WTC11 (cell line): ENCODE data around the gene NPAS1. TPM values are rescaled to one million over a fixed set of nuclear protein-coding genes. Genes with fewer than 3 reads are reported as not detected.
A peak's percentile ranks its signal among the peaks of the same experiment; 100 is the strongest.

ENCODE experiments used
- ATAC-seq: fragments of 200-7000 bp; cut with Tn5 transposase; 2 replicates; pipeline ENCODE4 v1.10.0; 2021; ENCODE audit warnings: mild to moderate bottlenecking, moderate library complexity
- CTCF ChIA-PET: fragments of 300-600 bp; sonication (Branson Sonifier 250); formaldehyde crosslinking; loops from one replicate; lab custom pipeline; 2021; ENCODE audit warnings: antibody characterized with exemption; lab: Charles Lee
- POLR2A ChIA-PET: fragments of 350-600 bp; sonication (Branson Sonifier 250); formaldehyde crosslinking; loops from one replicate; lab custom pipeline; 2021; ENCODE audit warnings: antibody characterized with exemption; lab: Charles Lee
- DNase-seq: peaks from one replicate; pipeline ENCODE4 v3.0.0; 2021; ENCODE audit warnings: low spot score
- H3K27ac Mint-ChIP-seq: 2 replicates; pipeline ENCODE4 v1.8.0; 2021; ENCODE audit warnings: mixed read lengths
- H3K27me3 Mint-ChIP-seq: 2 replicates; pipeline ENCODE4 v1.8.0; 2021; ENCODE audit warnings: low read depth, mild to moderate bottlenecking, moderate library complexity, mixed read lengths
- H3K36me3 Mint-ChIP-seq: 2 replicates; pipeline ENCODE4 v1.8.0; 2021; ENCODE audit warnings: mixed read lengths
- H3K4me1 Mint-ChIP-seq: 2 replicates; pipeline ENCODE4 v1.8.0; 2022; ENCODE audit warnings: mixed read lengths
- H3K4me3 Mint-ChIP-seq: 2 replicates; pipeline ENCODE4 v1.8.0; 2021; ENCODE audit warnings: mild to moderate bottlenecking, moderate library complexity, mixed read lengths
- H3K9me3 Mint-ChIP-seq: 2 replicates; pipeline ENCODE4 v1.8.0; 2021; ENCODE audit warnings: mixed read lengths
- ATF1 ChIP-seq: sonication (generic); formaldehyde crosslinking; IDR thresholded peaks from 2 replicates; pipeline ENCODE4 v1.8.1; 2023; ENCODE audit warnings: mild to moderate bottlenecking, moderate library complexity, missing genetic modification reagents
- CREB1 ChIP-seq: sonication (generic); formaldehyde crosslinking; IDR thresholded peaks from 2 replicates; pipeline ENCODE4 v1.8.0; 2023; ENCODE audit warnings: mild to moderate bottlenecking, missing genetic modification reagents
- EMX1 ChIP-seq: fragments of 250-450 bp; sonication (Bioruptor Pico); IDR thresholded peaks from 2 replicates; pipeline ENCODE4 v1.8.0; 2021; ENCODE audit warnings: mild to moderate bottlenecking
- ESRRA ChIP-seq: sonication (generic); formaldehyde crosslinking; IDR thresholded peaks from 2 replicates; pipeline ENCODE4 v1.8.1; 2022; ENCODE audit warnings: mild to moderate bottlenecking, missing genetic modification reagents, borderline replicate concordance
- GABPB1 ChIP-seq: sonication (generic); formaldehyde crosslinking; IDR thresholded peaks from 2 replicates; pipeline ENCODE4 v1.8.1; 2023; ENCODE audit warnings: mild to moderate bottlenecking, missing genetic modification reagents
- MXD4 ChIP-seq: fragments of 250-450 bp; sonication (Bioruptor Pico); IDR thresholded peaks from 2 replicates; pipeline ENCODE4 v1.8.0; 2021; ENCODE audit warnings: mild to moderate bottlenecking, moderate library complexity, borderline replicate concordance
- NFATC4 ChIP-seq: fragments of 250-450 bp; sonication (Bioruptor Pico); IDR thresholded peaks from 2 replicates; pipeline ENCODE4 v1.9.0; 2021; ENCODE audit warnings: mild to moderate bottlenecking
- NR3C1 ChIP-seq: sonication (generic); formaldehyde crosslinking; conservative IDR thresholded peaks from 2 replicates; pipeline ENCODE4 v1.8.1; 2023; ENCODE audit warnings: low read depth, mild to moderate bottlenecking, missing genetic modification reagents
- TCF7 ChIP-seq: sonication (generic); formaldehyde crosslinking; IDR thresholded peaks from 2 replicates; pipeline ENCODE4 v1.8.0; 2022; ENCODE audit warnings: mild to moderate bottlenecking, low read depth, missing genetic modification reagents, moderate library complexity
- ZNF121 ChIP-seq: sonication (generic); formaldehyde crosslinking; IDR thresholded peaks from 2 replicates; pipeline ENCODE4 v1.8.0; 2023; ENCODE audit warnings: missing genetic modification reagents
- ZNF263 ChIP-seq: sonication (generic); formaldehyde crosslinking; IDR thresholded peaks from 2 replicates; pipeline ENCODE4 v1.8.1; 2022; ENCODE audit warnings: low read depth, mild to moderate bottlenecking, moderate library complexity, missing genetic modification reagents
- ZNF317 ChIP-seq: sonication (generic); formaldehyde crosslinking; IDR thresholded peaks from 2 replicates; pipeline ENCODE4 v1.8.1; 2023; ENCODE audit warnings: low read depth, mild to moderate bottlenecking, moderate library complexity, missing genetic modification reagents, borderline replicate concordance
- ZNF671 ChIP-seq: fragments of 250-450 bp; sonication (Bioruptor Pico); IDR thresholded peaks from 2 replicates; pipeline ENCODE4 v1.8.0; 2021; ENCODE audit warnings: mild to moderate bottlenecking
- total RNA-seq: library from RNA; stranded (reverse); gene quantifications from 3 replicates; pipeline ENCODE4 v1.2.3, GENCODE V29; 2021
- TF ChIP-seq, protein P1 (sequence below): sonication (generic); formaldehyde crosslinking; IDR thresholded peaks from 2 replicates; pipeline ENCODE4 v1.8.1; 2023; ENCODE audit warnings: mild to moderate bottlenecking, moderate library complexity, missing genetic modification reagents
- TF ChIP-seq, protein P2 (sequence below): sonication (generic); formaldehyde crosslinking; IDR thresholded peaks from 2 replicates; pipeline ENCODE4 v1.8.1; 2023; ENCODE audit warnings: mild to moderate bottlenecking, missing genetic modification reagents
- TF ChIP-seq, protein P3 (sequence below): fragments of 250-450 bp; sonication (Bioruptor Pico); conservative IDR thresholded peaks from 2 replicates; pipeline ENCODE4 v1.9.0; 2021; ENCODE audit warnings: mild to moderate bottlenecking
- TF ChIP-seq, protein P4 (sequence below): fragments of 250-450 bp; sonication (Bioruptor Pico); IDR thresholded peaks from 2 replicates; pipeline ENCODE4 v1.9.0; 2021; ENCODE audit warnings: moderate library complexity, mild to moderate bottlenecking, inconsistent platforms, borderline replicate concordance
- TF ChIP-seq, protein P5 (sequence below): sonication (generic); formaldehyde crosslinking; IDR thresholded peaks from 2 replicates; pipeline ENCODE4 v1.8.1; 2022; ENCODE audit warnings: mild to moderate bottlenecking, moderate library complexity, missing genetic modification reagents

NPAS1 gene
- total RNA-seq, 1 experiment from 2014 or later, result 6.8 TPM

DNA sequence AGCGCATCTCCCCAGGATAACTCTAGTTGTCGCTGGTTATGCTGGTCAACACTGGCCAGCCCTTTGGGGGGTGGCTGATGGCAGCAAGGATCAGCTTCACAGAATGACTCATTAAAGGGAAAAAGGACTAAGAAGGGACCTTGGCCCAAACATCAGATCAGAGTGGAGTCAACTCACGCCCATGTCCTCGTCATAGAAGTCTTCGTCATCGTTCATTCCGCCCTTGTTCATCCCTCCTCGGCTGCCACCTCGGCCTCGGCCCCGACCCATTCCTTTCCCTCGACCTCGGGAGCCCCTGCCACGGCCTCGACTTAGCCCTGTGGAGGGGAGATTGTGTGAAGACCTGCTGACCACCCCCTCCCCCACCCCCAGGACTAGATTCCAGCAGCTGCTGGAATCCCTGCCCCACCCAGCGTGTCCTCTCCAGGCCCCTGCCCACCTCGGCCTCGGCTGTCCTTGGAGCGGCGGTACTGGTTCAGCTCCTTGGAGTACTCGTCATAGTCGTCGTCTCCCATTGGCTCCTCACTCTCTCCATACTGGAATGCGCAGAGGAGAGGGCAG, 65.3 kb downstream of the NPAS1 start:
- Mint-ChIP-seq H3K27ac (no peak overlapping the region), H3K4me1 (peaks cover 10% of the 10 kb centered on the region), H3K9me3 (no peaks in the 10 kb centered on the region), H3K36me3 (peaks cover 73% of the 10 kb centered on the region), H3K4me3 (no peak overlapping the region), H3K27me3 (no peaks in the 10 kb centered on the region)
- ChIA-PET POLR2A (no interaction called here), CTCF (no interaction called here)
- DNase-seq (no peak), ATAC-seq (no peak)
- TF ChIP-seq NR3C1 (CRISPR knock-in tag) (no peak), GABPB1 (CRISPR knock-in tag) (no peak), ATF1 (CRISPR knock-in tag) (no peak), ZNF121 (CRISPR knock-in tag) (no peak), ZNF671 (CRISPR knock-in tag) (no peak), ESRRA (CRISPR knock-in tag) (no peak)
- TF ChIP-seq, protein P1, sequence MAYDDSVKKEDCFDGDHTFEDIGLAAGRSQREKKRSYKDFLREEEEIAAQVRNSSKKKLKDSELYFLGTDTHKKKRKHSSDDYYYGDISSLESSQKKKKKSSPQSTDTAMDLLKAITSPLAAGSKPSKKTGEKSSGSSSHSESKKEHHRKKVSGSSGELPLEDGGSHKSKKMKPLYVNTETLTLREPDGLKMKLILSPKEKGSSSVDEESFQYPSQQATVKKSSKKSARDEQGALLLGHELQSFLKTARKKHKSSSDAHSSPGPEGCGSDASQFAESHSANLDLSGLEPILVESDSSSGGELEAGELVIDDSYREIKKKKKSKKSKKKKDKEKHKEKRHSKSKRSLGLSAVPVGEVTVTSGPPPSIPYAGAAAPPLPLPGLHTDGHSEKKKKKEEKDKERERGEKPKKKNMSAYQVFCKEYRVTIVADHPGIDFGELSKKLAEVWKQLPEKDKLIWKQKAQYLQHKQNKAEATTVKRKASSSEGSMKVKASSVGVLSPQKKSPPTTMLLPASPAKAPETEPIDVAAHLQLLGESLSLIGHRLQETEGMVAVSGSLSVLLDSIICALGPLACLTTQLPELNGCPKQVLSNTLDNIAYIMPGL (CRISPR knock-in tag), result no peak
- TF ChIP-seq, protein P2, sequence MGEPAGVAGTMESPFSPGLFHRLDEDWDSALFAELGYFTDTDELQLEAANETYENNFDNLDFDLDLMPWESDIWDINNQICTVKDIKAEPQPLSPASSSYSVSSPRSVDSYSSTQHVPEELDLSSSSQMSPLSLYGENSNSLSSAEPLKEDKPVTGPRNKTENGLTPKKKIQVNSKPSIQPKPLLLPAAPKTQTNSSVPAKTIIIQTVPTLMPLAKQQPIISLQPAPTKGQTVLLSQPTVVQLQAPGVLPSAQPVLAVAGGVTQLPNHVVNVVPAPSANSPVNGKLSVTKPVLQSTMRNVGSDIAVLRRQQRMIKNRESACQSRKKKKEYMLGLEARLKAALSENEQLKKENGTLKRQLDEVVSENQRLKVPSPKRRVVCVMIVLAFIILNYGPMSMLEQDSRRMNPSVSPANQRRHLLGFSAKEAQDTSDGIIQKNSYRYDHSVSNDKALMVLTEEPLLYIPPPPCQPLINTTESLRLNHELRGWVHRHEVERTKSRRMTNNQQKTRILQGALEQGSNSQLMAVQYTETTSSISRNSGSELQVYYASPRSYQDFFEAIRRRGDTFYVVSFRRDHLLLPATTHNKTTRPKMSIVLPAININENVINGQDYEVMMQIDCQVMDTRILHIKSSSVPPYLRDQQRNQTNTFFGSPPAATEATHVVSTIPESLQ (CRISPR knock-in tag), result no peak
- TF ChIP-seq, protein P3, sequence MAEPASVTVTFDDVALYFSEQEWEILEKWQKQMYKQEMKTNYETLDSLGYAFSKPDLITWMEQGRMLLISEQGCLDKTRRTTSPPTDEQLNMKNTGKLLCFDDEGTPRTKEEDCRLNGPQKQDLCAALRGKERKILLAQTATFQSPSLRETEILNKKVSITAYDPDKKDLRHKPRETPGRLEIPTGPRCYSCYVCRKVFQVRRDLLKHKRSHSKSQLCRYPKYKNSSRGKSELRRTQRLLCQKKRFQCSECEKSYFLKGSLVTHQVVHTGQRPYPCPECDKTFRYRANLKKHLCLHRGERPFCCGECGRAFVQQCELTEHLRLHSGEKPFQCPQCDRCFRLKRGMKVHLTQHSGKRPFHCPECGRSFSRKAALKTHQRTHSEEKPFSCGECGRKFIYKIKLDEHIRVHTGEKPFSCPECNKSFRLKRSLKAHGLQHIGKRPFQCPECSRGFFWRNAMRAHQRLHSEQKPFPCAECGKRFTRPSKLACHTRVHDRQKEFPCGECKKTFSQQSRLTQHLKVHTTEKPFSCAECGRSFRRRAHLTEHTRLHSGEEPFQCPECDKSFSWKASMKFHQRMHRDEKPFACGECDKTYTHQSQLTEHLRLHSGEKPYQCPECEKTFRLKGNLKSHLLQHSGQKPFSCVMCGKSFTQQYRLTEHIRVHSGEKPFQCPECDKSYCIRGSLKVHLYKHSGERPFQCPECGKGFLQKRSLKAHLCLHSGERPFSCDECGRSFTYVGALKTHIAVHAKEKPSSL (CRISPR knock-in tag), result no peak
- TF ChIP-seq, protein P4, sequence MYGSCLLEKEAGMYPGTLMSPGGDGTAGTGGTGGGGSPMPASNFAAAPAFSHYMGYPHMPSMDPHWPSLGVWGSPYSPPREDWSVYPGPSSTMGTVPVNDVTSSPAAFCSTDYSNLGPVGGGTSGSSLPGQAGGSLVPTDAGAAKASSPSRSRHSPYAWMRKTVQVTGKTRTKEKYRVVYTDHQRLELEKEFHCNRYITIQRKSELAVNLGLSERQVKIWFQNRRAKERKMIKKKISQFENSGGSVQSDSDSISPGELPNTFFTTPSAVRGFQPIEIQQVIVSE (CRISPR knock-in tag), result no peak
- TF ChIP-seq, protein P5, sequence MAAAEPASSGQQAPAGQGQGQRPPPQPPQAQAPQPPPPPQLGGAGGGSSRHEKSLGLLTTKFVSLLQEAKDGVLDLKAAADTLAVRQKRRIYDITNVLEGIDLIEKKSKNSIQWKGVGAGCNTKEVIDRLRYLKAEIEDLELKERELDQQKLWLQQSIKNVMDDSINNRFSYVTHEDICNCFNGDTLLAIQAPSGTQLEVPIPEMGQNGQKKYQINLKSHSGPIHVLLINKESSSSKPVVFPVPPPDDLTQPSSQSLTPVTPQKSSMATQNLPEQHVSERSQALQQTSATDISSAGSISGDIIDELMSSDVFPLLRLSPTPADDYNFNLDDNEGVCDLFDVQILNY (CRISPR knock-in tag), result no peak

DNA sequence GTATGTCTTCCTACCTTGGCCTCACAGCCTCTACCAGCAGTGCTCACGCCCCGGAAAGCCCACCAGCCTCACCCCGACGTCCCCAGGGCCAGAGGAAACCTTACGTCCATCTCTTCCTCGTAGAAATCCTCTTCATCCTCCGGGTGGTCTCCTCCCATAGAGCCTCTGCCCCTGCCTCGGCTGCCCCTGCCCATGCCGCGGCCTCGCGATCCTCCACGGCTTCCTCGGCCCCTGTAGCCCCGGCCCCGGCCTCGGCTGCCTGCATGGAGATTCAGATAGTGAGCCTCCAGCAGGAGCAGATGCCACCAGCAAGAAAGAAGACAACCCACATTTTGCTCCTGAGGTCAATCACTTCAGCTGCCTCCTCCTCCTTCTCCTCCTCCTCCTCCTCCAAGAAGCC, 66.6 kb downstream of the NPAS1 start:
- DNase-seq, result no peak
- Mint-ChIP-seq H3K27me3 (no peaks in the 10 kb centered on the region), H3K9me3 (no peaks in the 10 kb centered on the region), H3K27ac (no peak overlapping the region; the same call in 1 of the 2 replicates), H3K36me3 (peaks cover 80% of the 10 kb centered on the region), H3K4me3 (no peak overlapping the region), H3K4me1 (peaks cover 13% of the 10 kb centered on the region)
- TF ChIP-seq ZNF263 (CRISPR knock-in tag) (no peak), NFATC4 (CRISPR knock-in tag) (no peak), ZNF671 (CRISPR knock-in tag) (no peak)
- ChIA-PET POLR2A (no interaction called here), CTCF (interaction anchor here (0.6 kb wide), 1 partner anchor 30 kb away, joined by 3 read pairs; no protein-coding TSS in a partner anchor)
- ATAC-seq, result no peak

DNA sequence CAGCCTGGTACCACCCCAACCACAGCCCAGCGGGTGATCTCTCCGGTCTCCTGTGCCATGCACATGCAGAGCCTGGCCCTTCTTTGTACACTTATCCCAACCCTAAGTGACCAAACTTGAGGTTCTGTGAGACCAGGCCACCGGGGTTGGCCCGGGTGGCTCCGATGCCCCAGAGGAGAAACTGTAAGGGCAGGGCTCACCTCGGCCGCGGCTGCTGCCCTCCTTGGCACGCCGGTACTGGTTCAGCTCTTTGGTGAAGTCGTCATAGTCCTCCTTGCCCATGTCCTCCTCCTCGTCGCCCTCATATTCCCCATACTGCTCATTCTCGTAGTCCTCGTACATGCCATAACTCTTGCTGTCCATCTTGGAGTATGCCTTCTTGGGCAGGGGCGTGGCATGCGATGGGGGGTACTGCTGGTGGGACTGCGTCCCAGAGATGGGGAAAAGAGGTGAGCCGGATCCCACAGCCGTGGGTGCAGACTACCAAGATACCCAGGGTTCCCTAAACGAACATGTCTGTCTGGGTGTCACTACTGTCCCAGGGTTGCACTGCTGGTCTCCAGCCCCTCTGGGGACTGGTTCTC, 70.2 kb downstream of the NPAS1 start:
- Mint-ChIP-seq H3K27me3 (no peaks in the 10 kb centered on the region), H3K36me3 (peaks cover 75% of the 10 kb centered on the region), H3K27ac (0 out of 2 replicates have a peak overlapping the region, but pooled peaks have one; percentile 54), H3K9me3 (no peaks in the 10 kb centered on the region), H3K4me3 (no peak overlapping the region), H3K4me1 (peaks cover 6% of the 10 kb centered on the region; the same call in 1 of the 2 replicates)
- ChIA-PET CTCF (no interaction called here), POLR2A (interaction anchor here (0.6 kb wide), 1 partner anchor 13 kb away, joined by 3 read pairs; no protein-coding TSS in a partner anchor)
- DNase-seq (no peak), ATAC-seq (no peak)
- TF ChIP-seq MXD4 (CRISPR knock-in tag) (no peak), TCF7 (CRISPR knock-in tag) (no peak), EMX1 (no peak), ZNF317 (CRISPR knock-in tag) (no peak), CREB1 (no peak)
- TF ChIP-seq, protein P4 (CRISPR knock-in tag), result no peak
